Sigmoid colon (tissue), 3 donors: ENCODE data around the gene PSPH.

Source experiments
- POLR2A ChIP-seq, 2 donors: fragments of 450-650 bp; IDR thresholded peaks; one replicate each; pipeline ENCODE4 v1.6.1; 2016; ENCODE audit warnings: antibody characterized with exemption in 2 of 2, mild to moderate bottlenecking in 2 of 2, moderate library complexity in 2 of 2
- TF ChIP-seq, protein P1 (sequence below), 4 experiments: fragments of 450-650 bp in 3 of 4; fragments of 200-600 bp in 1 of 4; IDR thresholded peaks; one replicate each; pipeline ENCODE4 v1.5.1; 2016 to 2019; ENCODE audit warnings: antibody characterized with exemption in 4 of 4, mild to moderate bottlenecking in 3 of 4, moderate library complexity in 2 of 4

- TF ChIP-seq, protein P1, sequence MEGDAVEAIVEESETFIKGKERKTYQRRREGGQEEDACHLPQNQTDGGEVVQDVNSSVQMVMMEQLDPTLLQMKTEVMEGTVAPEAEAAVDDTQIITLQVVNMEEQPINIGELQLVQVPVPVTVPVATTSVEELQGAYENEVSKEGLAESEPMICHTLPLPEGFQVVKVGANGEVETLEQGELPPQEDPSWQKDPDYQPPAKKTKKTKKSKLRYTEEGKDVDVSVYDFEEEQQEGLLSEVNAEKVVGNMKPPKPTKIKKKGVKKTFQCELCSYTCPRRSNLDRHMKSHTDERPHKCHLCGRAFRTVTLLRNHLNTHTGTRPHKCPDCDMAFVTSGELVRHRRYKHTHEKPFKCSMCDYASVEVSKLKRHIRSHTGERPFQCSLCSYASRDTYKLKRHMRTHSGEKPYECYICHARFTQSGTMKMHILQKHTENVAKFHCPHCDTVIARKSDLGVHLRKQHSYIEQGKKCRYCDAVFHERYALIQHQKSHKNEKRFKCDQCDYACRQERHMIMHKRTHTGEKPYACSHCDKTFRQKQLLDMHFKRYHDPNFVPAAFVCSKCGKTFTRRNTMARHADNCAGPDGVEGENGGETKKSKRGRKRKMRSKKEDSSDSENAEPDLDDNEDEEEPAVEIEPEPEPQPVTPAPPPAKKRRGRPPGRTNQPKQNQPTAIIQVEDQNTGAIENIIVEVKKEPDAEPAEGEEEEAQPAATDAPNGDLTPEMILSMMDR (IDR thresholded peaks at IDR 0.05): no peak
- no peak for TF ChIP-seq POLR2A (IDR thresholded peaks at IDR 0.05)
Observed at GRCh38 chr7:56087445-56087844, 36.2 kb upstream of the PSPH start.
